SK-N-SH treated with all-trans-retinoic acid at 6 μM for 48 hours (cell line): Measurements from ENCODE around the gene ALDH8A1.

Source experiments
- BACH2 ChIP-seq: fragments of 250-450 bp; sonication (Bioruptor Pico); IDR thresholded peaks from 2 replicates; pipeline ENCODE4 v1.9.0; 2021; ENCODE audit warnings: mild to moderate bottlenecking, borderline replicate concordance
- CSDC2 ChIP-seq: fragments of 250-450 bp; sonication (Bioruptor Pico); IDR thresholded peaks from 2 replicates; pipeline ENCODE4 v1.5.0; 2020; ENCODE audit warnings: mild to moderate bottlenecking, moderate library complexity
- ESRRG ChIP-seq: fragments of 250-450 bp; sonication (Bioruptor Pico); IDR thresholded peaks from 2 replicates; pipeline ENCODE4 v1.6.1; 2021; ENCODE audit warnings: mild to moderate bottlenecking
- GLIS3 ChIP-seq: fragments of 250-450 bp; sonication (Bioruptor Pico); IDR thresholded peaks from 2 replicates; pipeline ENCODE4 v1.5.0; 2020; ENCODE audit warnings: mild to moderate bottlenecking, moderate library complexity
- TCF4 ChIP-seq: fragments of 250-450 bp; sonication (Bioruptor Pico); IDR thresholded peaks from 2 replicates; pipeline ENCODE4 v1.8.0; 2021; ENCODE audit warnings: mild to moderate bottlenecking, moderate library complexity, borderline replicate concordance
- ZNF565 ChIP-seq: fragments of 450-650 bp; formaldehyde crosslinking; conservative IDR thresholded peaks from 2 replicates; pipeline ENCODE4 v1.5.0; 2020; ENCODE audit warnings: low read depth, mild to moderate bottlenecking, moderate library complexity
- ZNF70 ChIP-seq: fragments of 450-650 bp; formaldehyde crosslinking; IDR thresholded peaks from 2 replicates; pipeline ENCODE4 v1.5.0; 2020; ENCODE audit warnings: mild to moderate bottlenecking, moderate library complexity
- ZNF8 ChIP-seq: fragments of 450-650 bp; formaldehyde crosslinking; IDR thresholded peaks from 2 replicates; pipeline ENCODE4 v1.5.0; 2020; ENCODE audit warnings: mild to moderate bottlenecking, moderate library complexity
- TF ChIP-seq, protein P1 (sequence below): fragments of 250-450 bp; sonication (Bioruptor Pico); IDR thresholded peaks from 2 replicates; pipeline ENCODE4 v1.8.0; 2020; ENCODE audit warnings: mild to moderate bottlenecking, moderate library complexity, borderline replicate concordance
- TF ChIP-seq, protein P2 (sequence below): fragments of 250-450 bp; sonication (Bioruptor Pico); IDR thresholded peaks from 2 replicates; pipeline ENCODE4 v1.5.1; 2020; ENCODE audit warnings: low read depth, mild to moderate bottlenecking, moderate library complexity
- TF ChIP-seq, protein P3 (sequence below): fragments of 250-450 bp; sonication (Bioruptor Pico); IDR thresholded peaks from 2 replicates; pipeline ENCODE4 v1.5.0; 2020; ENCODE audit warnings: mild to moderate bottlenecking, moderate library complexity
- TF ChIP-seq, protein P4 (sequence below): fragments of 250-450 bp; sonication (Bioruptor Pico); IDR thresholded peaks from 2 replicates; pipeline ENCODE4 v1.8.0; 2021; ENCODE audit warnings: low read depth, mild to moderate bottlenecking, moderate library complexity, borderline replicate concordance

DNA sequence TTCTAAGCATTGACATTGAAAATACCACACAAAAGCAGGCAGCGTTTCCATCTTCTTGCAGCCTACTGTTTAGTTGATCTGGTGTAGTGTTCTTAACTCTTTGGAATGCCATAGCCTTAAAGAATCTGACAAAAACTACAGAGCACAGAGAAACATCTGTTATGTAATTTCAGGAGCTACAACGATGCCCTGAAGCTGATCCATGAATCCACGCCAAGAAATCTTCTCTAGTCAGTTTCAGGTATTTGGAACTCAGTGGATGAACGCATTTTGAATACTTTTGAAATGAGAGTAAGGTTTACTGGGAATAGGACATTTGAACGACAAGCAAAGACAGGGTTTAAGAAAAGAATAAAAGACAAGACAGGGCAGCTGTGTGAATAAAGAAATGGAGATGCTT, 17.8 kb downstream of the ALDH8A1 start:
- TF ChIP-seq ZNF8 (CRISPR knock-in tag) (no peak), CSDC2 (CRISPR knock-in tag) (no peak), BACH2 (CRISPR knock-in tag) (no peak), ZNF565 (CRISPR knock-in tag) (no peak), ESRRG (no peak), GLIS3 (no peak), TCF4 (no peak), ZNF70 (CRISPR knock-in tag) (no peak)
- TF ChIP-seq, protein P1, sequence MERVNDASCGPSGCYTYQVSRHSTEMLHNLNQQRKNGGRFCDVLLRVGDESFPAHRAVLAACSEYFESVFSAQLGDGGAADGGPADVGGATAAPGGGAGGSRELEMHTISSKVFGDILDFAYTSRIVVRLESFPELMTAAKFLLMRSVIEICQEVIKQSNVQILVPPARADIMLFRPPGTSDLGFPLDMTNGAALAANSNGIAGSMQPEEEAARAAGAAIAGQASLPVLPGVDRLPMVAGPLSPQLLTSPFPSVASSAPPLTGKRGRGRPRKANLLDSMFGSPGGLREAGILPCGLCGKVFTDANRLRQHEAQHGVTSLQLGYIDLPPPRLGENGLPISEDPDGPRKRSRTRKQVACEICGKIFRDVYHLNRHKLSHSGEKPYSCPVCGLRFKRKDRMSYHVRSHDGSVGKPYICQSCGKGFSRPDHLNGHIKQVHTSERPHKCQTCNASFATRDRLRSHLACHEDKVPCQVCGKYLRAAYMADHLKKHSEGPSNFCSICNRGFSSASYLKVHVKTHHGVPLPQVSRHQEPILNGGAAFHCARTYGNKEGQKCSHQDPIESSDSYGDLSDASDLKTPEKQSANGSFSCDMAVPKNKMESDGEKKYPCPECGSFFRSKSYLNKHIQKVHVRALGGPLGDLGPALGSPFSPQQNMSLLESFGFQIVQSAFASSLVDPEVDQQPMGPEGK: no peak
- TF ChIP-seq, protein P2, sequence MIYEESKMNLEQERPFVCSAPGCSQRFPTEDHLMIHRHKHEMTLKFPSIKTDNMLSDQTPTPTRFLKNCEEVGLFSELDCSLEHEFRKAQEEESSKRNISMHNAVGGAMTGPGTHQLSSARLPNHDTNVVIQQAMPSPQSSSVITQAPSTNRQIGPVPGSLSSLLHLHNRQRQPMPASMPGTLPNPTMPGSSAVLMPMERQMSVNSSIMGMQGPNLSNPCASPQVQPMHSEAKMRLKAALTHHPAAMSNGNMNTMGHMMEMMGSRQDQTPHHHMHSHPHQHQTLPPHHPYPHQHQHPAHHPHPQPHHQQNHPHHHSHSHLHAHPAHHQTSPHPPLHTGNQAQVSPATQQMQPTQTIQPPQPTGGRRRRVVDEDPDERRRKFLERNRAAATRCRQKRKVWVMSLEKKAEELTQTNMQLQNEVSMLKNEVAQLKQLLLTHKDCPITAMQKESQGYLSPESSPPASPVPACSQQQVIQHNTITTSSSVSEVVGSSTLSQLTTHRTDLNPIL (CRISPR knock-in tag): no peak
- TF ChIP-seq, protein P3, sequence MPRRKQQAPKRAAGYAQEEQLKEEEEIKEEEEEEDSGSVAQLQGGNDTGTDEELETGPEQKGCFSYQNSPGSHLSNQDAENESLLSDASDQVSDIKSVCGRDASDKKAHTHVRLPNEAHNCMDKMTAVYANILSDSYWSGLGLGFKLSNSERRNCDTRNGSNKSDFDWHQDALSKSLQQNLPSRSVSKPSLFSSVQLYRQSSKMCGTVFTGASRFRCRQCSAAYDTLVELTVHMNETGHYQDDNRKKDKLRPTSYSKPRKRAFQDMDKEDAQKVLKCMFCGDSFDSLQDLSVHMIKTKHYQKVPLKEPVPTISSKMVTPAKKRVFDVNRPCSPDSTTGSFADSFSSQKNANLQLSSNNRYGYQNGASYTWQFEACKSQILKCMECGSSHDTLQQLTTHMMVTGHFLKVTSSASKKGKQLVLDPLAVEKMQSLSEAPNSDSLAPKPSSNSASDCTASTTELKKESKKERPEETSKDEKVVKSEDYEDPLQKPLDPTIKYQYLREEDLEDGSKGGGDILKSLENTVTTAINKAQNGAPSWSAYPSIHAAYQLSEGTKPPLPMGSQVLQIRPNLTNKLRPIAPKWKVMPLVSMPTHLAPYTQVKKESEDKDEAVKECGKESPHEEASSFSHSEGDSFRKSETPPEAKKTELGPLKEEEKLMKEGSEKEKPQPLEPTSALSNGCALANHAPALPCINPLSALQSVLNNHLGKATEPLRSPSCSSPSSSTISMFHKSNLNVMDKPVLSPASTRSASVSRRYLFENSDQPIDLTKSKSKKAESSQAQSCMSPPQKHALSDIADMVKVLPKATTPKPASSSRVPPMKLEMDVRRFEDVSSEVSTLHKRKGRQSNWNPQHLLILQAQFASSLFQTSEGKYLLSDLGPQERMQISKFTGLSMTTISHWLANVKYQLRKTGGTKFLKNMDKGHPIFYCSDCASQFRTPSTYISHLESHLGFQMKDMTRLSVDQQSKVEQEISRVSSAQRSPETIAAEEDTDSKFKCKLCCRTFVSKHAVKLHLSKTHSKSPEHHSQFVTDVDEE: no peak
- TF ChIP-seq, protein P4, sequence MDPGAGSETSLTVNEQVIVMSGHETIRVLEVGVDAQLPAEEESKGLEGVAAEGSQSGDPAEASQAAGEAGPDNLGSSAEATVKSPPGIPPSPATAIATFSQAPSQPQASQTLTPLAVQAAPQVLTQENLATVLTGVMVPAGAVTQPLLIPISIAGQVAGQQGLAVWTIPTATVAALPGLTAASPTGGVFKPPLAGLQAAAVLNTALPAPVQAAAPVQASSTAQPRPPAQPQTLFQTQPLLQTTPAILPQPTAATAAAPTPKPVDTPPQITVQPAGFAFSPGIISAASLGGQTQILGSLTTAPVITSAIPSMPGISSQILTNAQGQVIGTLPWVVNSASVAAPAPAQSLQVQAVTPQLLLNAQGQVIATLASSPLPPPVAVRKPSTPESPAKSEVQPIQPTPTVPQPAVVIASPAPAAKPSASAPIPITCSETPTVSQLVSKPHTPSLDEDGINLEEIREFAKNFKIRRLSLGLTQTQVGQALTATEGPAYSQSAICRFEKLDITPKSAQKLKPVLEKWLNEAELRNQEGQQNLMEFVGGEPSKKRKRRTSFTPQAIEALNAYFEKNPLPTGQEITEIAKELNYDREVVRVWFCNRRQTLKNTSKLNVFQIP (CRISPR knock-in tag): no peak
